Urinary bladder (tissue), 4 donors: ENCODE measurements around the gene NCMAP. TPM values are rescaled to one million over a fixed set of nuclear protein-coding genes. Genes with fewer than 3 reads are reported as not detected.

Experiments
- DNase-seq: peaks from one replicate; pipeline ENCODE4 v3.0.0-alpha.2; 2015; ENCODE audit errors: extremely low spot score
- H3K27ac ChIP-seq: one replicate; pipeline ENCODE4 v1.5.1; 2013; ENCODE audit warnings: low read depth, mild to moderate bottlenecking, moderate library complexity
- H3K36me3 ChIP-seq: one replicate; pipeline ENCODE4 v1.6.1; 2013; ENCODE audit warnings: mild to moderate bottlenecking, moderate library complexity; ENCODE audit not compliant: insufficient read depth
- H3K4me1 ChIP-seq: one replicate; pipeline ENCODE4 v1.6.1; 2013; ENCODE audit warnings: mild to moderate bottlenecking, moderate library complexity; ENCODE audit not compliant: insufficient read depth
- H3K4me3 ChIP-seq: one replicate; pipeline ENCODE4 v1.5.1; 2013; ENCODE audit warnings: low read depth, low read length
- WGBS: extraction: QIAGEN DNeasy Blood & Tissue Kit; methylation state at CpG from one replicate; pipeline ENCODE4 v1.1.7; 2013; 5-methylcytosine and 5-hydroxymethylcytosine counted together
- polyA plus RNA-seq: library from polyadenylated mRNA; stranded (reverse); fragments of 200-250 nt; gene quantifications from one replicate; pipeline ENCODE4 v1.2.3, GENCODE V29; 2013
- total RNA-seq: library from RNA; depleted of rRNA; stranded (reverse); fragments of >200 nt; gene quantifications from one replicate; pipeline ENCODE4 v1.2.3, GENCODE V29; 2014
- donor health status: healthy with polysubstance abuse.
- donor health status: healthy.

NCMAP gene
- total and polyA plus RNA-seq, 2 donors: 0.16 to 0.20 TPM

- Histone ChIP-seq H3K36me3 (no peaks in the 10 kb centered on the region), H3K27ac (no peak overlapping the region), H3K4me1 (no peaks in the 10 kb centered on the region), H3K4me3 (no peak overlapping the region)
- DNase-seq: peak; percentile 62
- WGBS: 47% methylated on average over 17 of the region's 17 CpGs
Measured at GRCh38 chr1:24567792-24568388, 12.0 kb downstream of the NCMAP start.

- no peak for DNase-seq
- WGBS: 86% methylated on average over 2 of the region's 2 CpGs
- Histone ChIP-seq H3K4me3 (no peak overlapping the region), H3K27ac (no peak overlapping the region), H3K36me3 (no peaks in the 10 kb centered on the region), H3K4me1 (no peaks in the 10 kb centered on the region)
Measured at GRCh38 chr1:24568475-24568874, 12.6 kb downstream of the NCMAP start.

- no peak for DNase-seq
- Histone ChIP-seq H3K36me3 (no peaks in the 10 kb centered on the region), H3K27ac (no peak overlapping the region), H3K4me1 (no peaks in the 10 kb centered on the region), H3K4me3 (no peak overlapping the region)
- 76% methylated on average over 10 of the region's 10 CpGs for WGBS
Measured at GRCh38 chr1:24570265-24571125, 14.6 kb downstream of the NCMAP start.

GRCh38 chr1:24572301-24572700 lies 16.4 kb downstream of the NCMAP start:
- Histone ChIP-seq H3K27ac (no peak overlapping the region), H3K4me3 (no peak overlapping the region), H3K36me3 (no peaks in the 10 kb centered on the region), H3K4me1 (no peaks in the 10 kb centered on the region)
- WGBS: 80% methylated on average over 9 of the region's 9 CpGs
- DNase-seq: no peak

GRCh38 chr1:24575905-24576587 lies 20.2 kb downstream of the NCMAP start:
- Histone ChIP-seq H3K4me3 (no peak overlapping the region), H3K4me1 (no peaks in the 10 kb centered on the region), H3K27ac (no peak overlapping the region), H3K36me3 (no peaks in the 10 kb centered on the region)
- 53% methylated on average over 14 of the region's 14 CpGs for WGBS
- DNase-seq: no peak

- WGBS: 82% methylated on average over 7 of the region's 7 CpGs
- Histone ChIP-seq H3K27ac (no peak overlapping the region), H3K4me3 (no peak overlapping the region), H3K36me3 (no peaks in the 10 kb centered on the region), H3K4me1 (no peaks in the 10 kb centered on the region)
- DNase-seq: no peak
Measured at GRCh38 chr1:24578846-24579245, 23.0 kb downstream of the NCMAP start.

GRCh38 chr1:24580756-24581155 lies 24.9 kb downstream of the NCMAP start:
- H3K4me3 ChIP-seq: no peak overlapping the region
- no peaks in the 10 kb centered on the region for H3K36me3 ChIP-seq
- DNase-seq: no peak
- H3K4me1 ChIP-seq: no peaks in the 10 kb centered on the region
- no peak overlapping the region for H3K27ac ChIP-seq
- WGBS: 80% methylated on average over 10 of the region's 10 CpGs

- no peak for DNase-seq
Measured at GRCh38 chr1:24584171-24584647, 28.3 kb downstream of the NCMAP start.

GRCh38 chr1:24586119-24586518 lies 30.2 kb downstream of the NCMAP start:
- no peaks in the 10 kb centered on the region for H3K36me3 ChIP-seq
- H3K27ac ChIP-seq: no peak overlapping the region
- DNase-seq: no peak
- H3K4me1 ChIP-seq: no peaks in the 10 kb centered on the region
- H3K4me3 ChIP-seq: no peak overlapping the region
- 80% methylated on average over 10 of the region's 10 CpGs for WGBS

More at GRCh38 chr1:24584171-24584647, 28.3 kb downstream of the NCMAP start:
- no peaks in the 10 kb centered on the region for H3K4me1 ChIP-seq
- H3K27ac ChIP-seq: no peak overlapping the region
- H3K36me3 ChIP-seq: no peaks in the 10 kb centered on the region
- WGBS: 61% methylated on average over 6 of the region's 6 CpGs
- no peak overlapping the region for H3K4me3 ChIP-seq

- DNase-seq: no peak
- no peaks in the 10 kb centered on the region for H3K4me1 ChIP-seq
Measured at GRCh38 chr1:24586970-24587820, 31.3 kb downstream of the NCMAP start.

GRCh38 chr1:24588573-24588972 lies 32.7 kb downstream of the NCMAP start:
- Histone ChIP-seq H3K4me3 (no peak overlapping the region), H3K4me1 (no peaks in the 10 kb centered on the region), H3K36me3 (no peaks in the 10 kb centered on the region), H3K27ac (no peak overlapping the region)
- no peak for DNase-seq
- 77% methylated on average over 5 of the region's 5 CpGs for WGBS

More at GRCh38 chr1:24586970-24587820, 31.3 kb downstream of the NCMAP start:
- Histone ChIP-seq H3K27ac (no peak overlapping the region), H3K4me3 (no peak overlapping the region), H3K36me3 (no peaks in the 10 kb centered on the region)
- WGBS: 36% methylated on average over 9 of the region's 9 CpGs

GRCh38 chr1:24589200-24589599 lies 33.3 kb downstream of the NCMAP start:
- no peak overlapping the region for H3K4me3 ChIP-seq
- 62% methylated on average over 3 of the region's 3 CpGs for WGBS
- no peak overlapping the region for H3K27ac ChIP-seq
- no peak for DNase-seq
- no peaks in the 10 kb centered on the region for H3K36me3 ChIP-seq
- no peaks in the 10 kb centered on the region for H3K4me1 ChIP-seq

GRCh38 chr1:24591781-24592180 lies 35.9 kb downstream of the NCMAP start:
- no peak overlapping the region for H3K27ac ChIP-seq
- 73% methylated on average over 3 of the region's 3 CpGs for whole genome bisulfite sequencing
- no peak overlapping the region for H3K4me3 ChIP-seq
- H3K36me3 ChIP-seq: no peaks in the 10 kb centered on the region
- no peak for DNase-seq
- H3K4me1 ChIP-seq: no peaks in the 10 kb centered on the region
